Activated naive CD8-positive, alpha-beta T cell (primary cell): Measurements from ENCODE around the gene CDYL2.

Source experiments
- H3K27ac Mint-ChIP-seq: one replicate; pipeline ENCODE4 v1.8.0; 2021; ENCODE audit warnings: mixed read lengths
- H3K27me3 Mint-ChIP-seq: one replicate; pipeline ENCODE4 v1.8.0; 2021; ENCODE audit warnings: mixed read lengths
- H3K36me3 Mint-ChIP-seq: one replicate; pipeline ENCODE4 v1.8.0; 2021; ENCODE audit warnings: mixed read lengths
- H3K4me1 Mint-ChIP-seq: one replicate; pipeline ENCODE4 v1.8.0; 2021; ENCODE audit warnings: low read depth, mixed read lengths
- H3K4me3 Mint-ChIP-seq: one replicate; pipeline ENCODE4 v1.8.0; 2021; ENCODE audit warnings: mild to moderate bottlenecking, mixed read lengths
- H3K9me3 Mint-ChIP-seq: one replicate; pipeline ENCODE4 v1.8.0; 2021; ENCODE audit warnings: low read depth, mixed read lengths

The CDYL2 gene

GRCh38 chr16:80591071-80591915 lies 213.1 kb downstream of the CDYL2 start:
- peaks cover 2% of the 10 kb centered on the region for H3K27me3 Mint-ChIP-seq
- no peaks in the 10 kb centered on the region for H3K9me3 Mint-ChIP-seq
- H3K27ac Mint-ChIP-seq, result peak overlapping the region; percentile 4
- H3K36me3 Mint-ChIP-seq, result peaks cover 6% of the 10 kb centered on the region
- peak overlapping the region; percentile 49 for H3K4me3 Mint-ChIP-seq
- H3K4me1 Mint-ChIP-seq, result peaks cover 26% of the 10 kb centered on the region

- H3K27ac Mint-ChIP-seq, result no peak overlapping the region
- peaks cover 39% of the 10 kb centered on the region for H3K4me1 Mint-ChIP-seq
- peaks cover 3% of the 10 kb centered on the region for H3K36me3 Mint-ChIP-seq
- no peak overlapping the region for H3K4me3 Mint-ChIP-seq
- H3K9me3 Mint-ChIP-seq, result no peaks in the 10 kb centered on the region
- peaks cover 2% of the 10 kb centered on the region for H3K27me3 Mint-ChIP-seq
Observed at GRCh38 chr16:80587071-80587470, 217.3 kb downstream of the CDYL2 start.

GRCh38 chr16:80586476-80586875 lies 217.9 kb downstream of the CDYL2 start:
- Mint-ChIP-seq H3K4me1 (peaks cover 35% of the 10 kb centered on the region), H3K4me3 (no peak overlapping the region), H3K27ac (no peak overlapping the region), H3K9me3 (no peaks in the 10 kb centered on the region), H3K27me3 (peaks cover 2% of the 10 kb centered on the region), H3K36me3 (peaks cover 3% of the 10 kb centered on the region)

GRCh38 chr16:80585764-80586163 lies 218.6 kb downstream of the CDYL2 start:
- peaks cover 35% of the 10 kb centered on the region for H3K4me1 Mint-ChIP-seq
- H3K27ac Mint-ChIP-seq, result no peak overlapping the region
- no peak overlapping the region for H3K4me3 Mint-ChIP-seq
- no peaks in the 10 kb centered on the region for H3K9me3 Mint-ChIP-seq
- peaks cover 3% of the 10 kb centered on the region for H3K36me3 Mint-ChIP-seq
- H3K27me3 Mint-ChIP-seq, result peaks cover 2% of the 10 kb centered on the region

- Mint-ChIP-seq H3K27me3 (peaks cover 2% of the 10 kb centered on the region), H3K27ac (no peak overlapping the region), H3K36me3 (peaks cover 2% of the 10 kb centered on the region), H3K4me3 (no peak overlapping the region), H3K9me3 (no peaks in the 10 kb centered on the region), H3K4me1 (peaks cover 47% of the 10 kb centered on the region)
Observed at GRCh38 chr16:80583466-80583865, 220.9 kb downstream of the CDYL2 start.

GRCh38 chr16:80580109-80580832 lies 224.1 kb downstream of the CDYL2 start:
- peaks cover 45% of the 10 kb centered on the region for H3K4me1 Mint-ChIP-seq
- no peaks in the 10 kb centered on the region for H3K27me3 Mint-ChIP-seq
- peak overlapping the region; percentile 80 for H3K4me3 Mint-ChIP-seq
- H3K27ac Mint-ChIP-seq, result peak overlapping the region; percentile 98
- H3K9me3 Mint-ChIP-seq, result no peaks in the 10 kb centered on the region
- peaks cover 2% of the 10 kb centered on the region for H3K36me3 Mint-ChIP-seq

- Mint-ChIP-seq H3K36me3 (peaks cover 3% of the 10 kb centered on the region), H3K27ac (no peak overlapping the region), H3K27me3 (no peaks in the 10 kb centered on the region), H3K4me3 (no peak overlapping the region), H3K9me3 (no peaks in the 10 kb centered on the region), H3K4me1 (peaks cover 30% of the 10 kb centered on the region)
Observed at GRCh38 chr16:80577485-80578280, 226.7 kb downstream of the CDYL2 start.

- Mint-ChIP-seq H3K4me1 (peaks cover 27% of the 10 kb centered on the region), H3K9me3 (no peaks in the 10 kb centered on the region), H3K4me3 (no peak overlapping the region), H3K36me3 (peaks cover 5% of the 10 kb centered on the region), H3K27ac (no peak overlapping the region), H3K27me3 (no peaks in the 10 kb centered on the region)
Observed at GRCh38 chr16:80576343-80576912, 228.0 kb downstream of the CDYL2 start.

- no peak overlapping the region for H3K4me3 Mint-ChIP-seq
- no peaks in the 10 kb centered on the region for H3K9me3 Mint-ChIP-seq
- H3K27me3 Mint-ChIP-seq, result no peaks in the 10 kb centered on the region
- peaks cover 3% of the 10 kb centered on the region for H3K36me3 Mint-ChIP-seq
- peaks cover 25% of the 10 kb centered on the region for H3K4me1 Mint-ChIP-seq
- no peak overlapping the region for H3K27ac Mint-ChIP-seq
Observed at GRCh38 chr16:80573700-80574120, 230.7 kb downstream of the CDYL2 start.

- Mint-ChIP-seq H3K4me3 (peak overlapping the region; percentile 33), H3K27me3 (no peaks in the 10 kb centered on the region), H3K27ac (peak overlapping the region; percentile 83), H3K9me3 (peaks cover 5% of the 10 kb centered on the region), H3K36me3 (peaks cover 3% of the 10 kb centered on the region), H3K4me1 (peaks cover 31% of the 10 kb centered on the region)
Observed at GRCh38 chr16:80570106-80570478, 234.3 kb downstream of the CDYL2 start.

GRCh38 chr16:80569440-80570105 lies 234.8 kb downstream of the CDYL2 start:
- peak overlapping the region; percentile 33 for H3K4me3 Mint-ChIP-seq
- peaks cover 36% of the 10 kb centered on the region for H3K4me1 Mint-ChIP-seq
- H3K27ac Mint-ChIP-seq, result peak overlapping the region; percentile 83
- H3K9me3 Mint-ChIP-seq, result peaks cover 5% of the 10 kb centered on the region
- no peaks in the 10 kb centered on the region for H3K27me3 Mint-ChIP-seq
- peaks cover 3% of the 10 kb centered on the region for H3K36me3 Mint-ChIP-seq

- Mint-ChIP-seq H3K27me3 (no peaks in the 10 kb centered on the region), H3K4me3 (peak overlapping the region; percentile 17), H3K9me3 (peaks cover 5% of the 10 kb centered on the region), H3K27ac (peak overlapping the region; percentile 81), H3K36me3 (no peaks in the 10 kb centered on the region), H3K4me1 (peaks cover 30% of the 10 kb centered on the region)
Observed at GRCh38 chr16:80564394-80564793, 240.0 kb downstream of the CDYL2 start.

GRCh38 chr16:80563066-80563465 lies 241.3 kb downstream of the CDYL2 start:
- Mint-ChIP-seq H3K9me3 (peaks cover 5% of the 10 kb centered on the region), H3K36me3 (no peaks in the 10 kb centered on the region), H3K4me3 (no peak overlapping the region), H3K4me1 (peaks cover 23% of the 10 kb centered on the region), H3K27me3 (no peaks in the 10 kb centered on the region), H3K27ac (no peak overlapping the region)

- Mint-ChIP-seq H3K9me3 (no peaks in the 10 kb centered on the region), H3K27ac (no peak overlapping the region), H3K4me1 (peaks cover 10% of the 10 kb centered on the region), H3K27me3 (no peaks in the 10 kb centered on the region), H3K36me3 (no peaks in the 10 kb centered on the region), H3K4me3 (no peak overlapping the region)
Observed at GRCh38 chr16:80559369-80559768, 245.0 kb downstream of the CDYL2 start.
